Left forelimb (tissue), 1 donor: ENCODE data around the gene AOX1.
A peak's percentile ranks its signal among the peaks of the same experiment; 100 is the strongest.
"Not testable (repeated sequence)": the region's sequence is repeated elsewhere in the genome, so short reads cannot be mapped to it uniquely, and the experiment has no call there.

Source experiments
- DNase-seq: peaks from one replicate; pipeline ENCODE4 v3.0.0-alpha.2; 2018; ENCODE audit warnings: low spot score

The AOX1 gene

DNA sequence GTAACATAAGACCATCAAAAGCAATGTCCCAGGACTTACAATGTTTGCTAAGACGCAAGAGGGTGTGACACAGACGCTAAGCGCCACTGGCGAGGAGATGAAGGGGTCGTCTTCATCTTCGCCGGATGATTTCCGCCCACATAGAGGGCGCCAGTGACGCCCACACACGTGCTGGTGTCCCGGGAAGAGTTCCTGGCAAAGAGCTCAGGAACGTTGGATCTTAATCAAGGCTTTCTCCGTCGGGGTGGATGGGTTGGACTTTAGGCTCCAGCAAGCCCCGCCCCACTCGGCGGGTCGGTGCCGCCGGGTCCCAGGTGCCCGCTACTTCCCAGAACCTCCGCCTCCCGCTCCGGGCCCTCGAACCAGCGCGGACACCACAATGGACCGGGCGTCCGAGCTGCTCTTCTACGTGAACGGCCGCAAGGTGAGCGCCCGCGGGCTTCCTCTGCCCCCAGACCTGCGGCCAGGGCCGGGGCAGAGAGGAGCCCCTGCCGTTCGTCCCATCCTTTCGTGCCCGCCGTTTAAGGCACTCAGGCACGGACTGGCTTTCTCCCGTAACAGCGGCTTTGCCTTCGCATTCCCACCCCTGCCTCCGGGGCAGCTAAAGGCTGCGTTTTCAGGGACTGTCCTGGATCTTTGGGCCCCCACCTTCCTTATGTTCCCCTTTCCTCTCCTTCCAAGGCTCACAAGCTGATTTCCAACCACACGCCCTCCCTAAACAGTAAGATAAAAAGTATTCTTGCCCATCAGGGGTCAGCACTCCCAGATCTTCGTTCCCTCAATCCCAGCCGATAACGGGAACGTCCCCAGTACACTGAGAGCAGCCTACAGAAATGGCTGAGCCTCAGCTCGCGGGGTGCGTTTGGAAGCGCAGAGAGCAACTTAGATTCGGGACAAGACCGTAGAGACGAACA is at the start of gene AOX1:
Gene AOX1 (plus strand): TSS at position 285 of the 914 bp plus-strand sequence. CDS start 95 bp downstream, at position 380.
- peak; percentile 72 for DNase-seq

DNA sequence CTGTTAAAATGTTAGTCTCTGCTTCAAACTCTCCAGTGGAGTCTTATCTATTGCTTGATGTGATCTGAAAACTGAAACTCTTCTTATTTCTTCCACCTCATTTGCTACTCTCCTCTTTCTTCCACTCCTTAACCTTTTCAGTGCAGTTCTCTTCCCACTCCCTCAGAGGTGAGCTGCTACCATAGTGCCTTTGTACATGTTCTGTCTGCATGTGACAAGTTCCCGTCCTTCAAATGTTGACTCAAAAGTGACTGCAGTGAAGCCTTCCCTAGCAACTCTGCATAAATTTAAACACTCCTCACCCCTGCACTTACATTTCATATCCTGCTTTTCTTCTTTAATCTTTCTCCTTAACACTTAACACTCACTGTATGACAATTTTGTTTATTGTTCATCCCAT is 47.7 kb upstream of the AOX1 start:
- DNase-seq, result no peak

DNA sequence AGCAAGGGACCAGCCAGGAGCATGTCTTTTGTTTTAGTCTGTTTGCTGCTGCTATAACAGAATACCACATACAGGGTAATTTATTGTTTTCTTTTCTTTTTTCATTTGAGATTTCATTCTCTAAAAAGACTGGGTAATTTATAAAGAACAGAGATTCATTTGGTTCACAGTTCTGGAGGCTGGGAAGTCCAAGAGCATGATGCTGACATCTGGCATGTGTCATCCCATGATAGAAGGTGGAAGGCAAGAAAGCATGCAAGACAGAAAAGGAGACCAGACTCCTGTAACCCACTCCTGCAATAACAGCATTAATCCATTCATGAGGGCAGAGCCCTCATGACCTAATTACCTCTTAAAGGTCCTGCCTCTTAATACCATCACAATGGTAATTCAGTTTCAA is 45.0 kb upstream of the AOX1 start:
- no peak for DNase-seq

DNA sequence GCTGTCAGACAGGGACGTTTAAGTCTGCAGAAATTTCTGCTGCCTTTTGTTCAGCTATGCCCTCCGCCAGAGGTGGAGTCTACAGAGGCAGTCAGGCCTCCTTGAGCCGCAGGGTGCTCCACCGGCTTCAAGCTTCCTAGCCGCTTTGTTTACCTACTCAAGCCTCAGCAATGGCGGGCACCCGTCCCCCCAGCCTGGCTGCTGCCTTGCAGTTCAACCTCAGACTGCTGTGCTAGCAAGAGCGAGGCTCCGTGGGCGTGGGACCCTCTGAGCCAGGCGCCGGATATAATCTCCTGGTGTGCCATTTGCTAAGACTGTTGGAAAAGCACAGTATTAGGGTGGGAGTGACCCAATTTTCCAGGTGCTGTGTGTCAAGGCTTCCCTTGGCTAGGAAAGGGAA is 19.2 kb upstream of the AOX1 start:
- DNase-seq, result not testable (repeated sequence)

GRCh38 chr2:200567932-200568331 is 17.9 kb upstream of the AOX1 start:
- DNase-seq, result no peak

DNA sequence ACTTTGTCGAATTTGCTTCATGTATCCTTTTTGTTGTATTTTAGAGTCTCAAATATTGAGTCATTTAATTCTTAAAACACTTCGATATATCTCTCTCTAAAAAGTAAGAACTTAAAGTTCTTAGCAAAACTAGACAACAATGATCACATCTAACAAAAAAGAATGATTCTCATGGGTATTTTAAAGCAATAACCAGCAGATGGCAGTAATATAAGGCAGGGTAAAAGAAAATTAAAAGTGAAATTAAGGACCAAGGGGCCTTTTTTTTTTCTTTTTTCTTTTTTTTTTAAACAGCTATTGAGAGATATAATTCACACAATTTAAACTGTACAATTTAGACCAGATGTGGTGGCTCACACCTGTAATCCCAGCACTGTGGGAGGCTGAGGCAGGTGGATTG is 9.9 kb upstream of the AOX1 start:
- no peak for DNase-seq

GRCh38 chr2:200577027-200577426 is 8.8 kb upstream of the AOX1 start:
- DNase-seq, result no peak

DNA sequence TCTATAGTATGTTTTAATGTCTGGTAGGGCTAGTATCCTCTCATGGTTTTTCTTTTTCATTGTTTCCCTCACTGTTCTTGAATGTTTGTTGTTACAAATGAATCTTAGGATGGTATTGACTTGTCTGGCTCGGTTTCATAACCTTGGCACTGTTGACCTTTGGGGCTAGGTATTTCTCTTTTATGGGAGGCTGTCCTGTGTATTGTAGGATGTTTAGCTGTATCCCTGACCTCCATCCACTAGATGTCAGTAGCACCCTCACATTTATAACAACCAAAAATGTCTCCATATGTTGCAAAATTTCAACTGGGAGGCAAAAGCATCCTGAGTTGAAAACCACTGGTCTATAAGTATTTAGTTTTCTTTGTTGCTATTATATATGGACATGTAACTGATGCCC is 7.0 kb upstream of the AOX1 start:
- no peak for DNase-seq

GRCh38 chr2:200584639-200585038 is 1.2 kb upstream of the AOX1 start:
- DNase-seq, result no peak

- no peak for DNase-seq
These were observed 479 bp upstream of the AOX1 start for GRCh38 chr2:200585340-200585729.

- DNase-seq, result no peak
These were observed 796 bp downstream of the AOX1 start for GRCh38 chr2:200586644-200586975.

- no peak for DNase-seq
These were observed 1.3 kb downstream of the AOX1 start for GRCh38 chr2:200587007-200587616.

DNA sequence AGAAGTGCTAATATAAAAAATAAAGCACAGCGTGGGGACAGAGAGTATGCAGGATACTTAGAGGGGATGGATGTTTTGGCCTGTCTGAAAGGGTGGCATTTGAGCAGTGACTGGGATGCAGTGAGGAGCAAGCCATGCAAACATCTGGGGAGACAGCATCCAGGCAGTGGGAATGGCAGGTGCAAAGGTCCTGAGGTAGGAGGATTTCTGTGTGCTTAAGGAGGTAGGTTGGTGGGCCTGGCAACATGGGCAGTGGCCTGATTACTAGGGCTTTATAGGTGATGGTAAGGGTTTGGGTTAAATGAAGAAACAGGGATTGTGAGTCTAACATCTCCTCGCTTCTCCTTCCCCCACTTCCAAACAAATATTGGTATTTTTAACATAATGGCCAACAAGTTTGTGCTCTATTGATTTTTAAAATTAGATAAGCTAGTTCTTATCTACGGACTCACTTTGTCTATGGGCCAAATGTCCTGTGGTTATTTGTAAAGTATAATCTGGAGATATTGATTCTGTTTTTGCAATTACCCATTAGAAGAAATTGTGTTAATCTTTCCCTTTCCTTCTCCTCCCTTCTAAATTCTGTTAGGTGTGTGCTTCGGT is 2.4 kb downstream of the AOX1 start:
- DNase-seq, result no peak

DNA sequence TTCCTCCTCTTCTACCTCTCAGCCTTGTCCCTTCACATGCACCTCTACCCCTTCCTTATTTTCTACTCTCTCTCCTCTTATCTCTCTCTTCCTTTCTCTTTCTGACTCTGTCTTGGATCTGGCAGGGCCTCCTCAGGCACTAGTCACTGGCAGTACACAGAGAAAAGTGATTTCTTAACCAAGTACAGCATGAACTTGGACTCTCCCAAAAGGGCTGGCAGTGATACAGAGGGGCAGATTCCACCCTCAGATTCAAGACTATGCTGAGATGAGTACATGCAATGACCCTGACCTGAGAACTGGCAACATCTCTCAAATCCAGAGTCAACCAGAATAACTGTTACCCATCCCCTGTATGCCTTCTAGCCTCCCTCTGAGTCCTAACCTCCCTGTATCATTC is 4.3 kb downstream of the AOX1 start:
- no peak for DNase-seq

- no peak for DNase-seq
These were observed 5.5 kb downstream of the AOX1 start for GRCh38 chr2:200591308-200591707.

- no peak for DNase-seq
These were observed 6.7 kb downstream of the AOX1 start for GRCh38 chr2:200592406-200593075.

- DNase-seq, result no peak
These were observed 8.1 kb downstream of the AOX1 start for GRCh38 chr2:200593905-200594304.

DNA sequence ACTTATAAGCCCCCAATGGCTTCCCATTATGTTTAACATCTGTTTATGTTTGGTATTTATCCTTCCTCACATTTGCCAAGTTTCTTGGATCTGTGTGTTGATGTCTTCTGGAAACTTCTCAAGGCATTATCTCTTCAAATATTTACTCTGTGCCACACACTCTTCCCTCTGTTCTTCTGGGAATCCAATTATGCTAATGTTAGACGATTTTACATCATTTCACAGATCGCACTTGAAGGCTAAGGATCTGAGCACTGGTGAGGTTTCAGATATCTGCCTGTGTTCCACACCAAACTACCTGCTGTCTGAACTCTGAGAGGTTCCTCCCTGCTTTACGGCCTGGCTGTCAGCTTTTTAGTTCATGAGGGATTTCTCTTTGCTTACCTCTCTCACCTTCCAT is 10.1 kb downstream of the AOX1 start:
- DNase-seq, result no peak

DNA sequence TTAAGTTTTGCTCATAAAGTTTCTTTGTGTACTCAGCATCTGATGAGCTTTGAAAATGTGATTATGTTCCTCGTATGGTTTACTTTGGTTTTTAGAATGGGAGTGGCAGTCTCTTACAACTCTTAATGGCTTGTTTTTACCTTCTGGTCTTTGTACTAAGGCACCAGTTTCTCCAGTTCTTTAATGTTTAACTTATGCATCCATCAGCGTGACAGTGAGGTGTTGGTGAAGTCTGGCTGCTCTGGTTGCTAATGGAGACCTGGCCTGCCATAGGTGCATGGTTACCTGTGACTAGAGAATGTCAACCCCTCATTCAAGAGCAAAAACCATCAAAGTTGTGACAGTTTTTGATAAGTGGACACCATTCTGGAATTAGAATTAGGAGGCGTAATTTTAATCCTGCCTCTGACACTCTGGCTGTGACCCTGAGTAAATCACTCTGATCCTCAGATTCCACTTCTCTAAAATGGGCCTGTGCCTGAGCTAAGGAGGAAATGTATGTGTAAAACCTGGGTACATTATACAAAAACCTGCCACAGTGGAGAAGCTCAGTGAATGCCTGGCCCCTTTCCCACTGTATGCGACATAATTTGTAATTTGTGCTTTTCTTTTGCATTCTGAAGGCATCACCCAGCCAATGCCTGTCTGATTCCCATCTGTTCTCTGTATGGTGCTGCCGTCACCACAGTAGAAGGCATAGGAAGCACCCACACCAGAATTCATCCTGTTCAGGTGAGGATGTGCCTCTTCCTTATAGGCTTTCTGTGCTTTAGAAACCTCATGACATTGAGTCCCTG is 11.2 kb downstream of the AOX1 start:
- no peak for DNase-seq

- DNase-seq, result no peak
These were observed 13.4 kb downstream of the AOX1 start for GRCh38 chr2:200599206-200599605.

DNA sequence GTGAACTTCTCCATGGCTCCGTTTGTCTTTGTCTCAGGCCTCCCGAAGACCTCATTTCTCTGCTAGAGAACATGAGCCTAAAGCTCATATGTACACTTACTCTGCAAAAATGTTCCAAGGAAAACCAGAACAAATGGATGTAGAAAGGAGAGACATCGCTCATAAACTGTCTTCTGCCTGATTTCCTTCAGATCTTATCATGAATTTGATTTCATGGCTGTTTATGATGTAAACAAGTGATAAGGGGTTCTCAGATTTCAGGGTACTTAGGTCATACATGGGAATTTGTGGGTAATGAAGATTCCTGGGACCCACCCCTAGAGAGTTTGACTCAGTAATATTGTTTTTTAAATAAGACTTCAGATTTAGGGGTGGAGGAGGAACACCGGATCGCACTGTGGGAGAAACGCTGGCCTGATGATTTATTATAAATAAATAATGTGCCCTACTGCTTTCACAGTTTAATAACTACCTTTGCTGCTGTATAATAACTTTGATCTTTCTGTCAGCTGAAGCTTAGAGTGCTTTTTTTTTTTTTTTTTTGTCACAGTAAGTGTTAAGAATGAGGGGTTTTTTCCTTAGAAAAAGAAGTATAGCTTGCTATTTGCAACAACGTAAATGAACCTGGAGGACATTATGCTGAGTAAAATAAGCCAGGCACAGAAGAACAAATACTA is 14.9 kb downstream of the AOX1 start:
- DNase-seq, result no peak
